DND-41 (cell line): ENCODE measurements around the gene STPG3.

Experiments used
- CTCF ChIP-seq: IDR thresholded peaks from 2 replicates; pipeline ENCODE4 v1.5.1; 2012; ENCODE audit warnings: borderline replicate concordance, low read length, moderate library complexity, mild to moderate bottlenecking; ENCODE audit not compliant: poor library complexity, severe bottlenecking; ENCODE audit errors: extremely low read depth
- EZH2 ChIP-seq: IDR thresholded peaks from 3 replicates; pipeline ENCODE4 v1.6.1; 2012; ENCODE audit warnings: borderline replicate concordance, low read depth, mild to moderate bottlenecking, moderate library complexity, low read length, inconsistent platforms; ENCODE audit not compliant: severe bottlenecking

GRCh38 chr9:137217276-137218211 is 33.5 kb upstream of the STPG3 start:
- TF ChIP-seq CTCF (no peak), EZH2 (no peak)
